GM18502 (cell line): ENCODE measurements around the gene GALNT5.
A peak's percentile ranks its signal among the peaks of the same experiment; 100 is the strongest.

ENCODE experiments used
- ATAC-seq: cut with Tn5 transposase; IDR thresholded peaks from one replicate; pipeline ENCODE4 v1.9.1; 2021; ENCODE audit warnings: mild to moderate bottlenecking; ENCODE audit not compliant: unreplicated experiment, poor library complexity

GALNT5 gene

DNA sequence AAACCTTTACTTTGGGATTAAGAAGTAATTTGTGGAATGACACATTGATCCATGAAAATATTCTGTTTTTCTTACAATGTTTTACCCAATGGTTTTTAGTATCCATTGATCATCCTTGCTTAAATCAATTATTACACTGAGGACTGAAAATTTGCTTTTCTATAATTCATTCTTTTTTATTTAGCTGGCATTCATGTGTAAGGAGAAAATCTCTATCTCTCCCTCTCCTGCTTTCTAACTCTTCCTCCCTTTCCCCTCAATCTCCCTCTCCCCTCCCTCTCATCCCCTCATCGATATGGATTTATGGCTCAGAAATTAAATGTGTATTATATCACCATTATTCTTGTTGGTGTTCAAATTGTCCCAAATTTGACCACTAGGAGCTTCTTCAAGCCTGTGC is 29.7 kb downstream of the GALNT5 start:
- no peak for ATAC-seq

GRCh38 chr2:157290525-157290924 is 33.0 kb downstream of the GALNT5 start:
- ATAC-seq = no peak

DNA sequence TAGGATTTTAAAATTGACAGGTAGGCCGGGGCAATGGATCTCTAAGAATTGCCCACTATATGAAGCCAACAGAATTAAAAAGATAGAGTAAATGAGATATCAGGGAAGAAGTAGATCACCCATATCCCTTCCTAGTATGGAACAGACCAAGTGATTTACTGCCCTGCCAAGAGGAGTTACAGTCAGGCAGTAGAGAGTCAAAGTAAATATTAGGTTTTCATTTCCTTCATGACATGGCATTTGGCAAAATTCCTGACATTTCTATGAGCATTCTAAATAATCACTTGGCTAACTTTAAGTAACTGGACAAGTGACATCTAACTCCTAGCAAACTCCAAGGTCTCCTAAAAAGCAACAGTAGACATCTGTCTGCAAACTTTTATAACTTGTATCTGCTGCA is 33.5 kb downstream of the GALNT5 start:
- ATAC-seq = no peak

- no peak for ATAC-seq
Observed at GRCh38 chr2:157292853-157293252, 35.3 kb downstream of the GALNT5 start.

DNA sequence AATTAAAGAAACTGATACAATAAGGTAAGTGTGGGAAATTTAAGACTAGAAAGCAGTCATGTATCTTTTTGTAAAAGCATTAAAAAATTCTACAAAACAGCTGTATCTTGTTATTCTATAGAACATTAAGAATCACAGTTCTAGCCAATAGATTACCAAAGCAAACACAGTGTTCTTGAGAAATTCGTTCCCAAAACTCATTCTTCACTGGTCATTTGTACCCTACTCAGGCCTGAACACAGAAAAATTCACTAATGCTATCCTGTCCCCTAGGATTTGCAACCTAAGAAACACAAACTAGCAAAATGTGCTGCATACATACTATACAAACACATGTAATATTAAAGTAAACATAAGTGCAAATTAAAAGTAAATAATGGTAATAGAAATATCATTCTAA is 39.0 kb downstream of the GALNT5 start:
- no peak for ATAC-seq

- no peak for ATAC-seq
Observed at GRCh38 chr2:157296958-157297357, 39.5 kb downstream of the GALNT5 start.

GRCh38 chr2:157301307-157301706 is 43.8 kb downstream of the GALNT5 start:
- no peak for ATAC-seq

- peak; percentile 81 for ATAC-seq
Observed at GRCh38 chr2:157302492-157303099, 45.1 kb downstream of the GALNT5 start.

- ATAC-seq = no peak
Observed at GRCh38 chr2:157303612-157304011, 46.1 kb downstream of the GALNT5 start.

- ATAC-seq = no peak
Observed at GRCh38 chr2:157304811-157305722, 47.6 kb downstream of the GALNT5 start.

DNA sequence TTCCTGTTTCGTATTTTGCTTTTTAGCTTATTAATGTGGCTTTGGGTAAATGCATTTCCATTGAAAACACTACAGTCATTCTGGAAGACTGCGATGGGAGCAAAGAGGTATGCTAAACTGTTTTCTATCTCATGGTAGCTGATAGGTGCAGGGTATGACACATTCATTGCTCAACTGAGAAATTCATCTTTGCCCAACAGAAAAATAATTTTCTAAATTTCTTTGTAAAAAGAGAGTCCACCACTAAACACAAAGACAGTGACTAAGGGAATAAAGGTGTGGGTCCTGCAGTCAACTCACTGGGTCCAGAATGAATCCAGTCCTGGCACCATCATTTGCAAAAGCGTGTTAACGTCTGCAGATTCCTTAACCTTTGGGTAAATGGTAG is 48.2 kb downstream of the GALNT5 start:
- ATAC-seq = no peak

GRCh38 chr2:157307021-157307420 is 49.5 kb downstream of the GALNT5 start:
- ATAC-seq = no peak

- no peak for ATAC-seq
Observed at GRCh38 chr2:157309878-157310277, 52.4 kb downstream of the GALNT5 start.

DNA sequence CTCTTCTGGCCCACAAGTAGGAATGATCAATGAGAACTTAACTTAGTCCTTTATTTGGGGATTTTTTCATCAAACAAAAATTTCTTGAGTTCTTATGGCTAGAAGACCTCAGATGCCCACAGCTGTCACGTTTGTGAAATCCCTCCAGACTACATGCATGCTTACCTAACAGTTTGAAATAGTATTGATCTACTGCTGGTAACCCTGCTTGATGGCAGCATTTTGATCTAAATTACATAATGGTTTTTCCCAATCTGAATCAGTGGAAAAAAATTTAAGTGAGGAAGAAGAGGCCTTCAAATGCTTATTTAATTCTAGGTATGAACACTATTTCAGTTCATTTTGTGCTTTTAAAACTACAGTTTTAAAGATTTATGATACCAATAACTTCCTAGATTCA is 54.2 kb downstream of the GALNT5 start:
- ATAC-seq = no peak

GRCh38 chr2:157312866-157313486 is 55.5 kb downstream of the GALNT5 start:
- ATAC-seq = peak; percentile 61

DNA sequence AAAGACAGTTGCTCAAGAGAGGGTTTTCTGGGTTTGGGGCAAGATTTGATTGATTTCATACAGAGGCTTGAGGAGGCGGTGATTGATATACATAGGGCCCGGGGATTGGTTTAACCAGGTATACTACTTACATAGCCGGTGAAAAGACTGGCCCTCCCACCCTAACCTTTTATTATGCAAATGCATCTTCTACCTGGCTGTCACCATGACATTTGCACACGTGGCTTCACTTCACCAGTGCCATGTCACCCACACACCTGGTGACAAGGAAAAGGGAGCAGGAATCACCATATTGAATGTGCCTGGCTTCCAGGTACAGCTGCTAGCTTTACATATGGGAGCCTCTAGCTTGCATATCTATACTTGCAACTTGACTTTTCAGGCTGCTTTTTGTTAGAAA is 58.4 kb downstream of the GALNT5 start:
- ATAC-seq = no peak

- ATAC-seq = no peak
Observed at GRCh38 chr2:157318884-157319283, 61.4 kb downstream of the GALNT5 start.

- ATAC-seq = no peak
Observed at GRCh38 chr2:157319795-157320194, 62.3 kb downstream of the GALNT5 start.

GRCh38 chr2:157320409-157320808 is 62.9 kb downstream of the GALNT5 start:
- no peak for ATAC-seq

GRCh38 chr2:157321466-157321865 is 64.0 kb downstream of the GALNT5 start:
- ATAC-seq = no peak

GRCh38 chr2:157322432-157322831 is 64.9 kb downstream of the GALNT5 start:
- no peak for ATAC-seq
